PFSK-1 (cell line): ENCODE data around the gene TPRG1.

Source experiments
- FOXP2 ChIP-seq: optimal IDR thresholded peaks from 2 replicates; pipeline ENCODE3; 2011; ENCODE audit warnings: borderline replicate concordance, control low read depth, inconsistent platforms; ENCODE audit not compliant: insufficient read depth; ENCODE audit errors: extremely low read length, extremely low read depth
- POLR2AphosphoS5 ChIP-seq: IDR thresholded peaks from 2 replicates; pipeline ENCODE4 v1.6.1; 2012; ENCODE audit warnings: low read depth, mild to moderate bottlenecking, control low read depth, low read length, moderate library complexity
- SIN3A ChIP-seq: IDR thresholded peaks from 2 replicates; pipeline ENCODE4 v1.6.1; 2012; ENCODE audit warnings: mild to moderate bottlenecking, low read length, moderate library complexity, borderline replicate concordance; ENCODE audit not compliant: insufficient read depth
- TAF1 ChIP-seq: IDR thresholded peaks from 2 replicates; pipeline ENCODE4 v1.6.1; 2012; ENCODE audit warnings: low read length, control low read depth, borderline replicate concordance; ENCODE audit not compliant: insufficient read depth
- TF ChIP-seq, protein P1 (sequence below), 2 experiments: IDR thresholded peaks; 2 replicates each; pipeline versions ENCODE4 v1.6.1 to v1.8.0; 2011 to 2012; ENCODE audit warnings: low read depth in 2 of 2, low read length in 2 of 2, control low read depth in 1 of 2, inconsistent platforms in 1 of 2, mild to moderate bottlenecking in 1 of 2, moderate library complexity in 1 of 2; ENCODE audit not compliant: insufficient read depth in 1 of 2

Gene TPRG1

DNA sequence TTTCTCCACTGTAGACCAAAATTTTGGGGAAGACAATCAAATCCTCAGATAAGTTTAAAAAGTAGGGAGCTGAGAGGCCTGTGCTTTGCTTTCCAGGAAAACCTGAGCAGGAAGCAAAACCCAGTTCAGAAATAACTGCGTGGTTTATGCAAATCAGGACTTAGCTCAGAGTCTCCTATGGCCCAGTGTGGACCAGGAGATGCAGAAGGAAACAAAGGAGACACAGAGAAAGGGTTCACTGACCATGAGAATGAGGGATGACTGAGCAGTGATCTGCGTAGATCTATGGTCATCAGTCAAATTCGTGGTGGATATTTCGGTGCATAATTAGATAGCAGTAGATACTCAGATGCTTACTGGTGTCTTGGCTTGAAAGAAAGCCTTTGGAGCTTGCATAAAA, 196.6 kb downstream of the TPRG1 start:
- no peak for TF ChIP-seq TAF1
- TF ChIP-seq SIN3A = no peak
- TF ChIP-seq POLR2AphosphoS5 = no peak
- TF ChIP-seq, protein P1, sequence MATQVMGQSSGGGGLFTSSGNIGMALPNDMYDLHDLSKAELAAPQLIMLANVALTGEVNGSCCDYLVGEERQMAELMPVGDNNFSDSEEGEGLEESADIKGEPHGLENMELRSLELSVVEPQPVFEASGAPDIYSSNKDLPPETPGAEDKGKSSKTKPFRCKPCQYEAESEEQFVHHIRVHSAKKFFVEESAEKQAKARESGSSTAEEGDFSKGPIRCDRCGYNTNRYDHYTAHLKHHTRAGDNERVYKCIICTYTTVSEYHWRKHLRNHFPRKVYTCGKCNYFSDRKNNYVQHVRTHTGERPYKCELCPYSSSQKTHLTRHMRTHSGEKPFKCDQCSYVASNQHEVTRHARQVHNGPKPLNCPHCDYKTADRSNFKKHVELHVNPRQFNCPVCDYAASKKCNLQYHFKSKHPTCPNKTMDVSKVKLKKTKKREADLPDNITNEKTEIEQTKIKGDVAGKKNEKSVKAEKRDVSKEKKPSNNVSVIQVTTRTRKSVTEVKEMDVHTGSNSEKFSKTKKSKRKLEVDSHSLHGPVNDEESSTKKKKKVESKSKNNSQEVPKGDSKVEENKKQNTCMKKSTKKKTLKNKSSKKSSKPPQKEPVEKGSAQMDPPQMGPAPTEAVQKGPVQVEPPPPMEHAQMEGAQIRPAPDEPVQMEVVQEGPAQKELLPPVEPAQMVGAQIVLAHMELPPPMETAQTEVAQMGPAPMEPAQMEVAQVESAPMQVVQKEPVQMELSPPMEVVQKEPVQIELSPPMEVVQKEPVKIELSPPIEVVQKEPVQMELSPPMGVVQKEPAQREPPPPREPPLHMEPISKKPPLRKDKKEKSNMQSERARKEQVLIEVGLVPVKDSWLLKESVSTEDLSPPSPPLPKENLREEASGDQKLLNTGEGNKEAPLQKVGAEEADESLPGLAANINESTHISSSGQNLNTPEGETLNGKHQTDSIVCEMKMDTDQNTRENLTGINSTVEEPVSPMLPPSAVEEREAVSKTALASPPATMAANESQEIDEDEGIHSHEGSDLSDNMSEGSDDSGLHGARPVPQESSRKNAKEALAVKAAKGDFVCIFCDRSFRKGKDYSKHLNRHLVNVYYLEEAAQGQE (IDR thresholded peaks at IDR 0.05; ENCODE audit: insufficient read depth in 1 of 2, low read depth in 2 of 2, low read length in 2 of 2) = no peak
- TF ChIP-seq FOXP2 = no peak

DNA sequence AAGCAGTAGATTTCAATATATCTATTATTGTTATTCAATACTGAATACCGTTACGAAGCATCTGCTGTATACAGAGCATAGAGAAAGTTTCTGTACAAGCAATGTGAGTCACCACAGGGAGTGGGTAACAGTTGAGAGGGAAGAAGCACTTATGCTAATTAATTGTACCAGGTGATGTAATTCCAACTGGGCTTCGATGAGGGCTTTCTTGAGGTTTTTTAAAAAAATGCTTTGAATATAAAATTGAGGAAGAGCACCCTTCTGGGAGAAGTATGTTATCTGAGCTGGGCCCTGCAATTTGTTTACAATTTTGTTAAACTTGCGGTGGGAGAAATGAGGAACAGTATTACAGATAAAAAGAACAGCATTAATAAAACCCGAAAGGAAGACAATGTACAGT, 197.9 kb downstream of the TPRG1 start:
- TF ChIP-seq SIN3A (no peak), TAF1 (no peak), FOXP2 (no peak), POLR2AphosphoS5 (no peak)
- TF ChIP-seq, protein P1 (IDR thresholded peaks at IDR 0.05; ENCODE audit: insufficient read depth in 1 of 2, low read depth in 2 of 2, low read length in 2 of 2) = no peak

DNA sequence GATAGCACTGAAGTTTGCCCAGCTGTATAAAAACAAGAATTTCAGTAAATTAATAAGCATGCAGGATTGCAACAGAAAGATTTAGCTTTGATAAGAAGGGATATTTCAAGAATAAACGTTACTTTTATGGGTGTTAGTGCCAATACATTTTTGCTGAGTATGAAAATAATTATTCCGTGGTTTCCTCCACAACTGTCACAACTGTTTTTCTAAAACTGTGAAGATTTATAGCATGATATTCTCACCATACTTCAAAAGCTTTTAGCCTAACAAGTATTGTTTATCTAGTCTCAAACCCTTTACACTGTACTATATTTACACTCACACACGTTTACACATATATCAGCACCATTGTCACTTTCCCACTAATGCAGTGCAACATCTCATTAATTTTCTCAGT, 200.5 kb downstream of the TPRG1 start:
- TF ChIP-seq, protein P1 (IDR thresholded peaks at IDR 0.05; ENCODE audit: insufficient read depth in 1 of 2, low read depth in 2 of 2, low read length in 2 of 2) = no peak
- no peak for TF ChIP-seq FOXP2
- TF ChIP-seq POLR2AphosphoS5 = no peak
- no peak for TF ChIP-seq TAF1
- no peak for TF ChIP-seq SIN3A
